Left colon (tissue), 2 donors: Measurements from ENCODE around the gene DUSP18. TPM values are rescaled to one million over a fixed set of nuclear protein-coding genes. Genes with fewer than 3 reads are reported as not detected.
"Not testable (repeated sequence)": the region's sequence is repeated elsewhere in the genome, so short reads cannot be mapped to it uniquely, and the experiment has no call there.

Source experiments
- ATAC-seq: fragments of 200-7000 bp; cut with Tn5 transposase; one replicate; pipeline ENCODE4 v1.9.1; 2020; ENCODE audit warnings: mild to moderate bottlenecking, moderate library complexity
- DNase-seq, 2 donors: peaks; one replicate each; pipeline ENCODE4 v3.0.0-alpha.2; 2020
- intact Hi-C, 2 donors: fragments of 100-400 bp; cut with DNase I in 1 of 2; cut with micrococcal nuclease in 1 of 2; formaldehyde crosslinking; loops; one replicate each; pipeline versions ENCODE4 v1.11.2 to v1.14.0; 2022; cut with DNase I, micrococcal nuclease
- total RNA-seq, 2 donors: library from RNA; stranded (reverse); fragmentation: NEBNext Ultra II Directional; extraction: Animal tissue kit (Norgen Biotek cat#: 25700); gene quantifications; one replicate each; pipeline ENCODE4 v1.2.1, GENCODE V29; 2021
- donor health status: DM: no; HTN: no; CAD: no.
- donor health status: DM: yes; HTN: yes; CAD: no.

The DUSP18 gene
- total RNA-seq, 2 donors from 2014 or later = 15.3 to 18.1 TPM

GRCh38 chr22:30648825-30649224 is 18.9 kb downstream of the DUSP18 start:
- DNase-seq (no peak), ATAC-seq (no peak)
- intact Hi-C loops = no loop called here

GRCh38 chr22:30647536-30647935 is 20.1 kb downstream of the DUSP18 start:
- DNase-seq (no peak), ATAC-seq (no peak)
- intact Hi-C loops = no loop called here

GRCh38 chr22:30646518-30647160 is 21.0 kb downstream of the DUSP18 start:
- DNase-seq = no peak
- no peak for ATAC-seq
- intact Hi-C loops = no loop called here

GRCh38 chr22:30643055-30643875 is 24.4 kb downstream of the DUSP18 start:
- intact Hi-C loops = no loop called here
- ATAC-seq (no peak), DNase-seq (no peak)

GRCh38 chr22:30640839-30641430 is 26.7 kb downstream of the DUSP18 start:
- DNase-seq = no peak
- peak; percentile 16 for ATAC-seq
- intact Hi-C loops = no loop called here

- intact Hi-C loops = no loop called here
- DNase-seq = no peak
- ATAC-seq = no peak
Measured at GRCh38 chr22:30640361-30640760, 27.3 kb downstream of the DUSP18 start.

GRCh38 chr22:30637701-30638114 is 30.0 kb downstream of the DUSP18 start:
- intact Hi-C loops = loop anchor here in 1 of 2 donors (10.0 kb wide), 1 partner anchor 277 kb away; no protein-coding TSS in a partner anchor
- ATAC-seq = no peak

GRCh38 chr22:30636226-30637077 is 31.2 kb downstream of the DUSP18 start:
- intact Hi-C loops = loop anchor here in 1 of 2 donors (10.0 kb wide), 1 partner anchor 278 kb away; no protein-coding TSS in a partner anchor
- DNase-seq (peak; percentile 42 to 61), ATAC-seq (peak; percentile 36)

More at GRCh38 chr22:30637701-30638114, 30.0 kb downstream of the DUSP18 start:
- no peak for DNase-seq

- DNase-seq (peak; percentile 94 to 99), ATAC-seq (peak; percentile 86)
- intact Hi-C loops = loop anchor here in 1 of 2 donors (10.0 kb wide), 1 partner anchor 279 kb away; no protein-coding TSS in a partner anchor
Measured at GRCh38 chr22:30635273-30636225, 32.1 kb downstream of the DUSP18 start, which contains the start of gene SLC35E4. SLC35E4 (plus strand) TSS chr22:30635781; CDS start chr22:30636451, 670 bp downstream.

GRCh38 chr22:30634471-30635233 is 33.0 kb downstream of the DUSP18 start:
- peak; percentile 67 for ATAC-seq
- intact Hi-C loops = loop anchor here in 1 of 2 donors (5.0 to 10.0 kb wide), 2 partner anchors 123 to 280 kb away; no protein-coding TSS in a partner anchor
- peak; percentile 77 to 88 for DNase-seq

- intact Hi-C loops = loop anchor here in 1 of 2 donors (5.0 to 10.0 kb wide), 2 partner anchors 126 to 283 kb away; no protein-coding TSS in a partner anchor
- not testable (repeated sequence) for ATAC-seq, DNase-seq
Measured at GRCh38 chr22:30631469-30631868, 36.2 kb downstream of the DUSP18 start.

- ATAC-seq (no peak), DNase-seq (no peak)
- intact Hi-C loops = no loop called here
Measured at GRCh38 chr22:30628491-30628890, 39.2 kb downstream of the DUSP18 start.

GRCh38 chr22:30627471-30627870 is 40.2 kb downstream of the DUSP18 start:
- ATAC-seq (no peak), DNase-seq (no peak)
- intact Hi-C loops = no loop called here

GRCh38 chr22:30626413-30626812 is 41.3 kb downstream of the DUSP18 start:
- no peak for DNase-seq
- no peak for ATAC-seq
- intact Hi-C loops = no loop called here

GRCh38 chr22:30619909-30620308 is 47.8 kb downstream of the DUSP18 start:
- ATAC-seq, DNase-seq, intact Hi-C loops: not testable (repeated sequence)

- ATAC-seq (no peak), DNase-seq (no peak)
- intact Hi-C loops = no loop called here
Measured at GRCh38 chr22:30617819-30618218, 49.9 kb downstream of the DUSP18 start.
